ENCODE results near the gene BCL2L12. TPM values are rescaled to one million over a fixed set of nuclear protein-coding genes. Genes with fewer than 3 reads are reported as not detected.

BCL2L12 gene
- total and polyA plus RNA-seq, 2 of the 13 experiments (the other 11 are each of a cell fraction or from before 2014, with no cell fraction given): 26.8 to 40.8 TPM

- POLR2A ChIA-PET: interaction anchor here (1.4 to 5.8 kb wide), 2 partner anchors 18 to 31 kb away, joined by 4 to 24 read pairs; partner anchors contain the start of gene PRMT1
- FAIRE-seq: no peak
Observed at GRCh38 chr19:49645592-49645991, 20.1 kb upstream of the BCL2L12 start.

GRCh38 chr19:49645995-49646394 lies 19.7 kb upstream of the BCL2L12 start:
- Histone ChIP-seq H3K4me1 (ENCODE audit: insufficient read depth, low read length) (peaks cover 40% of the 10 kb centered on the region), H3K27ac (ENCODE audit: extremely low read length, insufficient read depth, low read length) (no peak overlapping the region), H3K9me3 (ENCODE audit: low read length) (no peaks in the 10 kb centered on the region), H3K9ac (ENCODE audit: insufficient read depth, low read depth, low read length) (no peak overlapping the region), H3K4me3 (replicated peaks in 1 of 3; ENCODE audit: insufficient read depth in 1 of 3, low read depth in 2 of 3, low read length in 3 of 3) (no peak overlapping the region), H3K4me2 (ENCODE audit: low read depth, low read length) (no peak overlapping the region), H3K27me3 (ENCODE audit: control insufficient read depth in 1 of 2, insufficient read depth in 2 of 2, low read length in 2 of 2) (no peaks in the 10 kb centered on the region), H3K36me3 (replicated peaks in 1 of 2; ENCODE audit: control insufficient read depth in 1 of 2, insufficient read depth in 2 of 2, low read length in 2 of 2) (peaks cover 15% of the 10 kb centered on the region in 2 experiments; a peak in 3 of 5 replicates), H3K79me2 (ENCODE audit: insufficient read depth, low read length) (peaks cover 31% of the 10 kb centered on the region), H2AFZ (ENCODE audit: low read length) (no peak overlapping the region), H4K20me1 (ENCODE audit: insufficient read depth, low read length) (no peaks in the 10 kb centered on the region)
- ATAC-seq (no peak), FAIRE-seq (no peak), DNase-seq (ENCODE audit: low spot score) (no peak)
- 96% methylated on average over 13 of the region's 13 CpGs for WGBS (ENCODE audit: low lambda C conversion rate)
- CTCF ChIA-PET (ENCODE audit: low intra/inter-chr PET ratio, low total read pairs): no interaction called here
- intact Hi-C loops (cut with micrococcal nuclease; ENCODE audit: unreplicated experiment) (no loop called here), in situ Hi-C loops (cut with HindIII; ENCODE audit: extremely low pct_ligation_motif_present, low pct_unique_long_range_greater_than_20kb) (no loop called here)
- no peak for TF ChIP-seq RXRB (CRISPR knock-in tag; IDR thresholded peaks at IDR 0.05; ENCODE audit: borderline replicate concordance)
- TF ChIP-seq ZNF20 (CRISPR knock-in tag; IDR thresholded peaks at IDR 0.05): no peak
- no peak for TF ChIP-seq ZNF441 (CRISPR knock-in tag; IDR thresholded peaks at IDR 0.05; ENCODE audit: borderline replicate concordance)
- TF ChIP-seq HES4 (CRISPR knock-in tag; IDR thresholded peaks at IDR 0.05; ENCODE audit: borderline replicate concordance): no peak
- TF ChIP-seq SOX6 (IDR thresholded peaks at IDR 0.05): no peak
- TF ChIP-seq SOX6 (CRISPR knock-in tag; IDR thresholded peaks at IDR 0.05): no peak
- no peak for TF ChIP-seq ZNF512 (CRISPR knock-in tag; IDR thresholded peaks at IDR 0.05)
- no peak for TF ChIP-seq NKX3-1 (CRISPR knock-in tag; IDR thresholded peaks at IDR 0.05)
- no peak for TF ChIP-seq HDAC6 (IDR thresholded peaks at IDR 0.05; ENCODE audit: low read depth, low read length)
- no peak for TF ChIP-seq HBP1 (CRISPR knock-in tag; IDR thresholded peaks at IDR 0.05; ENCODE audit: low read depth)
- TF ChIP-seq ZNF234 (CRISPR knock-in tag; conservative IDR thresholded peaks at IDR 0.05): no peak
- no TSS peak for BruUV-seq (replicated peaks)
- POLR2A ChIA-PET: interaction anchor here (0.7 to 5.8 kb wide), 2 partner anchors 18 to 32 kb away, joined by 3 to 24 read pairs; no protein-coding TSS in a partner anchor

More at GRCh38 chr19:49645592-49645991, 20.1 kb upstream of the BCL2L12 start:
- in situ Hi-C loops (cut with HindIII; ENCODE audit: extremely low pct_ligation_motif_present, low pct_unique_long_range_greater_than_20kb) (no loop called here), intact Hi-C loops (cut with micrococcal nuclease; ENCODE audit: unreplicated experiment) (no loop called here)
- Histone ChIP-seq H3K9ac (ENCODE audit: insufficient read depth, low read depth, low read length) (no peak overlapping the region), H3K9me3 (ENCODE audit: low read length) (no peaks in the 10 kb centered on the region), H3K27me3 (ENCODE audit: control insufficient read depth in 1 of 2, insufficient read depth in 2 of 2, low read length in 2 of 2) (no peaks in the 10 kb centered on the region), H3K27ac (ENCODE audit: extremely low read length, insufficient read depth, low read length) (no peak overlapping the region), H3K79me2 (ENCODE audit: insufficient read depth, low read length) (peaks cover 31% of the 10 kb centered on the region), H4K20me1 (ENCODE audit: insufficient read depth, low read length) (no peaks in the 10 kb centered on the region), H2AFZ (ENCODE audit: low read length) (no peak overlapping the region), H3K36me3 (replicated peaks in 1 of 2; ENCODE audit: control insufficient read depth in 1 of 2, insufficient read depth in 2 of 2, low read length in 2 of 2) (peaks cover 14 to 15% of the 10 kb centered on the region in 2 experiments; a peak in 3 of 5 replicates), H3K4me3 (replicated peaks in 1 of 3; ENCODE audit: insufficient read depth in 1 of 3, low read depth in 2 of 3, low read length in 3 of 3) (no peak overlapping the region), H3K4me2 (ENCODE audit: low read depth, low read length) (no peak overlapping the region), H3K4me1 (ENCODE audit: insufficient read depth, low read length) (peaks cover 40% of the 10 kb centered on the region)
- ATAC-seq (no peak), DNase-seq (ENCODE audit: low spot score) (no peak)
- CTCF ChIA-PET (ENCODE audit: low intra/inter-chr PET ratio, low total read pairs): no interaction called here
- no peak for TF ChIP-seq HNRNPUL1 (IDR thresholded peaks at IDR 0.05; ENCODE audit: low read depth, low read length)
- TF ChIP-seq ATF7 (IDR thresholded peaks at IDR 0.05): no peak
- no peak for TF ChIP-seq ATF7 (CRISPR knock-in tag; IDR thresholded peaks at IDR 0.05)
- no peak for TF ChIP-seq CHD4 (IDR thresholded peaks at IDR 0.05; ENCODE audit: borderline replicate concordance, low read length)
- no peak for TF ChIP-seq HMG20B (CRISPR knock-in tag; conservative IDR thresholded peaks at IDR 0.05)
- no peak for TF ChIP-seq U2AF1 (optimal IDR thresholded peaks at IDR 0.05; ENCODE audit: low read depth, low read length)
- TF ChIP-seq TRIM24 (CRISPR knock-in tag; IDR thresholded peaks at IDR 0.05): no peak
- peak; percentile 50 for TF ChIP-seq AGO2 (optimal IDR thresholded peaks at IDR 0.05; ENCODE audit: low read depth, low read length)
- 97% methylated on average over 10 of the region's 11 CpGs for WGBS (ENCODE audit: low lambda C conversion rate)
- BruUV-seq (replicated peaks): no TSS peak

All from HepG2 (cell line).